ENCODE data around the gene DMXL2. TPM values are rescaled to one million over a fixed set of nuclear protein-coding genes. Genes with fewer than 3 reads are reported as not detected.

DMXL2 gene
- total RNA-seq, 1 donor from 2014 or later, result 20.7 TPM

DNA sequence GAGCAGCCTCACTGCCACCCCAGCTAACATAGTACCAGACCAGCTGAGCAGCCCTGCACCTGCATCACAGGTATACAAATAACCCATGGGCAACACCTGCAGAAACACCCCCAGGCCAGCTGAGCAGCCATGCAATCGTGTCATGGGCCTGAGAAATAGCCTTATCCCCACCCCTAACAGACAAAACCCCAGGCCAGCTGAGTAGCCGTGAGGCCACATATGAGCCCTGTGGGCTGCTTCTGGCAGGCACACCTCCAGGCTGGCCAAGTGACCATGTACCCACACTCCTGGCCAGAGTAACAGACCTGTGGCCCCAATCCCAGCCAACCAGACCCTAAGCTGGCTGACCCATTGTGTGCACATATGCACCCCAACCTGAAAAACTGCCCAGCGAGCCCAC lies 138.6 kb downstream of the DMXL2 start:
- no peak overlapping the region for H3K27ac Mint-ChIP-seq (ENCODE audit: unreplicated experiment)
- H3K4me1 Mint-ChIP-seq (ENCODE audit: low read depth), result no peaks in the 10 kb centered on the region
- H3K27me3 Mint-ChIP-seq (ENCODE audit: low read depth), result no peaks in the 10 kb centered on the region
- H3K9me3 Mint-ChIP-seq (ENCODE audit: low read depth), result peaks cover 25% of the 10 kb centered on the region
- TF ChIP-seq, protein P1, sequence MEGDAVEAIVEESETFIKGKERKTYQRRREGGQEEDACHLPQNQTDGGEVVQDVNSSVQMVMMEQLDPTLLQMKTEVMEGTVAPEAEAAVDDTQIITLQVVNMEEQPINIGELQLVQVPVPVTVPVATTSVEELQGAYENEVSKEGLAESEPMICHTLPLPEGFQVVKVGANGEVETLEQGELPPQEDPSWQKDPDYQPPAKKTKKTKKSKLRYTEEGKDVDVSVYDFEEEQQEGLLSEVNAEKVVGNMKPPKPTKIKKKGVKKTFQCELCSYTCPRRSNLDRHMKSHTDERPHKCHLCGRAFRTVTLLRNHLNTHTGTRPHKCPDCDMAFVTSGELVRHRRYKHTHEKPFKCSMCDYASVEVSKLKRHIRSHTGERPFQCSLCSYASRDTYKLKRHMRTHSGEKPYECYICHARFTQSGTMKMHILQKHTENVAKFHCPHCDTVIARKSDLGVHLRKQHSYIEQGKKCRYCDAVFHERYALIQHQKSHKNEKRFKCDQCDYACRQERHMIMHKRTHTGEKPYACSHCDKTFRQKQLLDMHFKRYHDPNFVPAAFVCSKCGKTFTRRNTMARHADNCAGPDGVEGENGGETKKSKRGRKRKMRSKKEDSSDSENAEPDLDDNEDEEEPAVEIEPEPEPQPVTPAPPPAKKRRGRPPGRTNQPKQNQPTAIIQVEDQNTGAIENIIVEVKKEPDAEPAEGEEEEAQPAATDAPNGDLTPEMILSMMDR (IDR thresholded peaks at IDR 0.05), result no peak
- H3K36me3 Mint-ChIP-seq (ENCODE audit: low read depth), result peaks cover 34% of the 10 kb centered on the region
- no peak overlapping the region for H3K4me3 Mint-ChIP-seq (ENCODE audit: unreplicated experiment)
- DNase-seq (ENCODE audit: low spot score), result no peak

DNA sequence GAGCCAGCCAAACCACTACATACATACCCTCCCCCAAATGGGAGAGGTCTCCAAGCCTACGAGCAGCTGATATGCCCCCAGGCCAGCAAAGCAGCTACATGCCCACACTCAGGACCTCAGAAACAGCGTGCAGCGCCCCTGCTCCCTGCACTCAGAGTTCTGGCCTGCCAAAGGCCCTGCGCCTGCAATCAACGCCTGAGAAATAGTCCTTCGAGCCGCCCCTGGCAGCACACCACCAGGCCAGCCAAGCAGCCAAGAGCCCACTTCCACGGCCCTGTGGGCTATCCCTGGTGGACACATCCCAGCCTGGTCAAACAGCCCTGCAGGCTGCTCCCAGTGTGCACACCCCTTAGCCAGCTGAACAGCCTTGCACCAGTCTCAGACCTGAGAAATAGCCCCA lies 139.1 kb downstream of the DMXL2 start:
- H3K27me3 Mint-ChIP-seq (ENCODE audit: low read depth), result no peaks in the 10 kb centered on the region
- TF ChIP-seq, protein P1 (IDR thresholded peaks at IDR 0.05), result no peak
- H3K4me3 Mint-ChIP-seq (ENCODE audit: unreplicated experiment), result no peak overlapping the region
- H3K27ac Mint-ChIP-seq (ENCODE audit: unreplicated experiment), result no peak overlapping the region
- peaks cover 25% of the 10 kb centered on the region for H3K9me3 Mint-ChIP-seq (ENCODE audit: low read depth)
- no peaks in the 10 kb centered on the region for H3K4me1 Mint-ChIP-seq (ENCODE audit: low read depth)
- DNase-seq (ENCODE audit: low spot score), result no peak
- H3K36me3 Mint-ChIP-seq (ENCODE audit: low read depth), result peaks cover 34% of the 10 kb centered on the region

DNA sequence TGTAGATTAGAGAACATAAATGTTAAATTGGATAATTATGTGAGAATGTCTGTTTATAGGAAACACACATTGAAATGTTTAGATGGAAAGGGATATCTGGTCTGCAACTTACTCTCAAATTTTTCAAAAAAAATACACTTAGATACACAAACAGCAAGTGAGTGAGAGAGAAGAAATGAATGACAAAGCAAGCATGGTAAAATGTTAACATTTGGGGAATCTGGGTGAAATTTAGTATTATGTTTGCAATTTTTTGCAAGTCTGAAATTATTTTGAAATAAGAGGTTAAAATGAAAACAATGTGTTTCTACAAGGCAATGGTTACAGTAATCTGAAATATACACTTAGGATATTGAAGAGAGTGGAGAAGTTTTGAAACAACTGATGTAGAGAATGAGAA lies 146.8 kb downstream of the DMXL2 start:
- no peaks in the 10 kb centered on the region for H3K27me3 Mint-ChIP-seq (ENCODE audit: low read depth)
- H3K4me1 Mint-ChIP-seq (ENCODE audit: low read depth), result no peaks in the 10 kb centered on the region
- H3K36me3 Mint-ChIP-seq (ENCODE audit: low read depth), result peaks cover 14% of the 10 kb centered on the region
- TF ChIP-seq, protein P1 (IDR thresholded peaks at IDR 0.05), result no peak
- no peaks in the 10 kb centered on the region for H3K9me3 Mint-ChIP-seq (ENCODE audit: low read depth)
- H3K27ac Mint-ChIP-seq (ENCODE audit: unreplicated experiment), result no peak overlapping the region
- no peak overlapping the region for H3K4me3 Mint-ChIP-seq (ENCODE audit: unreplicated experiment)
- DNase-seq (ENCODE audit: low spot score), result no peak

DNA sequence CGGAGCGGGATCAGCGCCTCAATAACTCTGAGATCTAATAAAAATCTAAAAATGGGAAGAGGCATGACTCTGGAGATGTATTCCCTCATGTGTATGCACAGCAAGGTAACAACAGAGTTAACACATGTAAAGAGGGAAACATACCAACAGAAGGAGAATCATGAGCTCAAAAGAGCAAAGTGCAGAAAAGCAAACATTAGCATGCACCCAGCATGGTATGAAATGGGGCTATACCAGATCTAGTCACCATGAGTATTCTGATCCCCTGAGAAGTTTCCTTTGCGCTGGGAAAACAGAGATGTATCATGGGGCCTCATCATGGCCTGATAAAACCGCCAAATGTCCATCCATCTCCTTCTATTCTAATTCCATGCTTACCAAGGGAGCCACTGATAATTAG lies 152.1 kb downstream of the DMXL2 start:
- TF ChIP-seq, protein P1 (IDR thresholded peaks at IDR 0.05), result no peak
- H3K4me1 Mint-ChIP-seq (ENCODE audit: low read depth), result no peaks in the 10 kb centered on the region
- no peak for DNase-seq (ENCODE audit: low spot score)
- H3K27ac Mint-ChIP-seq (ENCODE audit: unreplicated experiment), result no peak overlapping the region
- H3K4me3 Mint-ChIP-seq (ENCODE audit: unreplicated experiment), result no peak overlapping the region
- peaks cover 7% of the 10 kb centered on the region for H3K36me3 Mint-ChIP-seq (ENCODE audit: low read depth)
- no peaks in the 10 kb centered on the region for H3K9me3 Mint-ChIP-seq (ENCODE audit: low read depth)
- H3K27me3 Mint-ChIP-seq (ENCODE audit: low read depth), result no peaks in the 10 kb centered on the region

DNA sequence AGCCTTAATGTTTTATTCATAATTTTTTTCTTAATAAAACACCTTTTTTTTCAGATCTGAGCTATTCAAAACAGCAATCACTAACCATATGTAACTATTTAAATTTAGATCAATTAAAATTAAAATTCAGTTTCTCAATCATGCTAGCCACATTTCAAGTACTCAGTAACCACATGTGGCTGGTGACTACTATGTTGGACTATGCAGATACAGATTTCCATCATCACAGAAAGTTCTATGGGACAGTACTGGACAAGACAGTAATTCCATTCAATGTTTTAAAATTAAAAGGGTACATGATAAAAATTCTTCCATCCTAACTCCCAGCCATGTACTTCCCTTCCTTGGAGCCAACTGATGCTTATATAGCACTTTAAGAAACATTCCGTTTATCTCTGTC lies 161.8 kb downstream of the DMXL2 start:
- TF ChIP-seq, protein P1 (IDR thresholded peaks at IDR 0.05), result no peak
- Mint-ChIP-seq H3K27ac (ENCODE audit: unreplicated experiment) (no peak overlapping the region), H3K4me3 (ENCODE audit: unreplicated experiment) (no peak overlapping the region), H3K4me1 (ENCODE audit: low read depth) (no peaks in the 10 kb centered on the region), H3K27me3 (ENCODE audit: low read depth) (no peaks in the 10 kb centered on the region), H3K9me3 (ENCODE audit: low read depth) (no peaks in the 10 kb centered on the region), H3K36me3 (ENCODE audit: low read depth) (peaks cover 28% of the 10 kb centered on the region)
- DNase-seq (ENCODE audit: low spot score), result no peak
